ENCODE results near the gene CBLB. TPM values are rescaled to one million over a fixed set of nuclear protein-coding genes. Genes with fewer than 3 reads are reported as not detected.
"Not testable (repeated sequence)": the region's sequence is repeated elsewhere in the genome, so short reads cannot be mapped to it uniquely, and the experiment has no call there.

Gene CBLB
- total RNA-seq, 1 experiment from 2014 or later: 19.7 TPM

- TF ChIP-seq CTCF (IDR thresholded peaks at IDR 0.05; ENCODE audit: unreplicated experiment): no peak
- BruUV-seq (replicated peaks): no TSS peak
- no peaks in the 10 kb centered on the region for H3K36me3 Mint-ChIP-seq (ENCODE audit: insufficient read depth, unreplicated experiment)
Measured at GRCh38 chr3:105762749-105763658, 105.8 kb downstream of the CBLB start.

GRCh38 chr3:105762214-105762613 lies 106.6 kb downstream of the CBLB start:
- not testable (repeated sequence) for DNase-seq (ENCODE audit: unreplicated experiment)

More at GRCh38 chr3:105762749-105763658, 105.8 kb downstream of the CBLB start:
- no peaks in the 10 kb centered on the region for H3K27me3 Mint-ChIP-seq (ENCODE audit: insufficient read depth, unreplicated experiment)
- H3K27ac Mint-ChIP-seq (ENCODE audit: low read depth, unreplicated experiment): no peak overlapping the region
- POLR2A ChIA-PET: no interaction called here
- intact Hi-C loops (cut with micrococcal nuclease): no loop called here
- no peak for DNase-seq (ENCODE audit: unreplicated experiment)
- CTCF ChIA-PET: interaction anchor here (0.6 to 0.7 kb wide), 2 partner anchors 261 to 897 kb away, joined by 3 to 4 read pairs; no protein-coding TSS in a partner anchor
- peaks cover 10% of the 10 kb centered on the region for H3K9me3 Mint-ChIP-seq (ENCODE audit: unreplicated experiment)
- H3K4me3 Mint-ChIP-seq (ENCODE audit: unreplicated experiment): no peak overlapping the region
- no peaks in the 10 kb centered on the region for H3K4me1 Mint-ChIP-seq (ENCODE audit: insufficient read depth, unreplicated experiment)

GRCh38 chr3:105759442-105760078 lies 109.3 kb downstream of the CBLB start:
- Mint-ChIP-seq H3K36me3 (ENCODE audit: insufficient read depth, unreplicated experiment) (no peaks in the 10 kb centered on the region), H3K27me3 (ENCODE audit: insufficient read depth, unreplicated experiment) (no peaks in the 10 kb centered on the region), H3K4me1 (ENCODE audit: insufficient read depth, unreplicated experiment) (no peaks in the 10 kb centered on the region), H3K9me3 (ENCODE audit: unreplicated experiment) (peaks cover 10% of the 10 kb centered on the region), H3K27ac (ENCODE audit: low read depth, unreplicated experiment) (no peak overlapping the region), H3K4me3 (ENCODE audit: unreplicated experiment) (no peak overlapping the region)
- ChIA-PET CTCF (interaction anchor here (0.7 to 0.9 kb wide), 2 partner anchors 10 to 1137 kb away, joined by 3 to 4 read pairs; no protein-coding TSS in a partner anchor), POLR2A (interaction anchor here (0.6 to 0.9 kb wide), 2 partner anchors 22 to 211 kb away, joined by 3 to 4 read pairs; no protein-coding TSS in a partner anchor)
- DNase-seq (ENCODE audit: unreplicated experiment): no peak
- TF ChIP-seq CTCF (IDR thresholded peaks at IDR 0.05; ENCODE audit: unreplicated experiment): no peak
- intact Hi-C loops (cut with micrococcal nuclease): no loop called here
- no TSS peak for BruUV-seq (replicated peaks)

More at GRCh38 chr3:105762214-105762613, 106.6 kb downstream of the CBLB start:
- H3K27ac Mint-ChIP-seq (ENCODE audit: low read depth, unreplicated experiment); H3K36me3 Mint-ChIP-seq (ENCODE audit: insufficient read depth, unreplicated experiment); intact Hi-C loops (cut with micrococcal nuclease); BruUV-seq (replicated peaks); H3K27me3 Mint-ChIP-seq (ENCODE audit: insufficient read depth, unreplicated experiment); H3K4me1 Mint-ChIP-seq (ENCODE audit: insufficient read depth, unreplicated experiment); POLR2A ChIA-PET; H3K4me3 Mint-ChIP-seq (ENCODE audit: unreplicated experiment): not testable (repeated sequence)
- H3K9me3 Mint-ChIP-seq (ENCODE audit: unreplicated experiment): peaks cover 10% of the 10 kb centered on the region
- CTCF ChIA-PET: interaction anchor here (0.7 kb wide), 1 partner anchor 262 kb away, joined by 3 read pairs; no protein-coding TSS in a partner anchor

GRCh38 chr3:105758451-105758850 lies 110.4 kb downstream of the CBLB start:
- Mint-ChIP-seq H3K27ac (ENCODE audit: low read depth, unreplicated experiment) (no peak overlapping the region), H3K4me3 (ENCODE audit: unreplicated experiment) (no peak overlapping the region), H3K4me1 (ENCODE audit: insufficient read depth, unreplicated experiment) (no peaks in the 10 kb centered on the region), H3K9me3 (ENCODE audit: unreplicated experiment) (peaks cover 10% of the 10 kb centered on the region), H3K27me3 (ENCODE audit: insufficient read depth, unreplicated experiment) (no peaks in the 10 kb centered on the region), H3K36me3 (ENCODE audit: insufficient read depth, unreplicated experiment) (no peaks in the 10 kb centered on the region)
- DNase-seq (ENCODE audit: unreplicated experiment): no peak
- BruUV-seq (replicated peaks): no TSS peak
- no peak for TF ChIP-seq CTCF (IDR thresholded peaks at IDR 0.05; ENCODE audit: unreplicated experiment)
- POLR2A ChIA-PET: interaction anchor here (0.6 kb wide), 2 partner anchors 50 to 448 kb away, joined by 3 read pairs; no protein-coding TSS in a partner anchor
- CTCF ChIA-PET: interaction anchor here (0.7 to 0.9 kb wide), 2 partner anchors 11 to 1138 kb away, joined by 3 to 4 read pairs; no protein-coding TSS in a partner anchor
- intact Hi-C loops (cut with micrococcal nuclease): no loop called here
